ENCODE results near the gene URM1. TPM values are rescaled to one million over a fixed set of nuclear protein-coding genes. Genes with fewer than 3 reads are reported as not detected.
"Not testable (repeated sequence)": the region's sequence is repeated elsewhere in the genome, so short reads cannot be mapped to it uniquely, and the experiment has no call there.

The URM1 gene
- total RNA-seq, 1 donor from 2014 or later: 10.3 TPM

DNA sequence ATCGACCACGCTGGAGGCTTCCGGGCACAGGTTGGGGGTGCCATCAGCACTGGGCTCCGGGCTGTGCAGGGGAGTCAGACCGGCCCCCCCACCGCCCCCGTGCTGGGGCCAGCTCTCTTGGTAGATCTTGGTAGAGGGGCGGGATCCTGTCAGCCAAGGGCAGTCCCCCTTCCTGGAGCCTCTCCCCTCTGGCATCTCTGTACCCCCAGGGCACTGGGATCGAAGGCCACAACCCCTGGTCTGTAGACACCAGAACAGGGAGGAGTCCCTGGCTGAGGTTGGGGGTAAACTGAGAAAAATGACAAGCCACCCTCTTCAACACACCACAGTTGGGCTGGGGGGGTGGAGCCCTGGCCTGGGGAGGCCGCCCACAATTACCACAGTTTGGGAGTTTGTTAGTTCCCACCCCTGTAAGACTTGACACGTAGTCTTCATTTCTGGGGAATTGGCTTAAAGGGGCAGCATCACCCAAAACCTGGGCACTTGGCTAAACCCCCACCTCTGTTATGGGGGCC is 50.4 kb downstream of the URM1 start:
- Histone ChIP-seq H3K4me1 (no peaks in the 10 kb centered on the region), H3K4me2 (peak overlapping the region; percentile 97), H3K9ac (no peak overlapping the region), H2AFZ (replicated peaks) (no peak overlapping the region), H3K27me3 (peaks cover 81% of the 10 kb centered on the region), H3F3A (ENCODE audit: low read depth) (peaks cover 6% of the 10 kb centered on the region), H3K79me2 (ENCODE audit: low read depth) (no peaks in the 10 kb centered on the region), H4K20me1 (ENCODE audit: low read depth) (peaks cover 15% of the 10 kb centered on the region), H3K36me3 (no peaks in the 10 kb centered on the region), H3K27ac (no peak overlapping the region), H3K9me3 (ENCODE audit: low read depth) (no peaks in the 10 kb centered on the region), H3K4me3 (peak overlapping the region; percentile 93)
- Mint-ChIP-seq H3K27ac (no peak overlapping the region), H3K27me3 (ENCODE audit: insufficient read depth, low read depth) (peaks cover 19% of the 10 kb centered on the region), H3K4me3 (peak overlapping the region; percentile 87), H3K4me1 (peaks cover 15% of the 10 kb centered on the region), H3K36me3 (no peaks in the 10 kb centered on the region), H3K9me3 (no peaks in the 10 kb centered on the region)
- DNase-seq (ENCODE audit: low spot score): no peak
- TF ChIP-seq, protein P1, sequence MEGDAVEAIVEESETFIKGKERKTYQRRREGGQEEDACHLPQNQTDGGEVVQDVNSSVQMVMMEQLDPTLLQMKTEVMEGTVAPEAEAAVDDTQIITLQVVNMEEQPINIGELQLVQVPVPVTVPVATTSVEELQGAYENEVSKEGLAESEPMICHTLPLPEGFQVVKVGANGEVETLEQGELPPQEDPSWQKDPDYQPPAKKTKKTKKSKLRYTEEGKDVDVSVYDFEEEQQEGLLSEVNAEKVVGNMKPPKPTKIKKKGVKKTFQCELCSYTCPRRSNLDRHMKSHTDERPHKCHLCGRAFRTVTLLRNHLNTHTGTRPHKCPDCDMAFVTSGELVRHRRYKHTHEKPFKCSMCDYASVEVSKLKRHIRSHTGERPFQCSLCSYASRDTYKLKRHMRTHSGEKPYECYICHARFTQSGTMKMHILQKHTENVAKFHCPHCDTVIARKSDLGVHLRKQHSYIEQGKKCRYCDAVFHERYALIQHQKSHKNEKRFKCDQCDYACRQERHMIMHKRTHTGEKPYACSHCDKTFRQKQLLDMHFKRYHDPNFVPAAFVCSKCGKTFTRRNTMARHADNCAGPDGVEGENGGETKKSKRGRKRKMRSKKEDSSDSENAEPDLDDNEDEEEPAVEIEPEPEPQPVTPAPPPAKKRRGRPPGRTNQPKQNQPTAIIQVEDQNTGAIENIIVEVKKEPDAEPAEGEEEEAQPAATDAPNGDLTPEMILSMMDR (IDR thresholded peaks at IDR 0.05): no peak
- no peak for TF ChIP-seq EZH2 (IDR thresholded peaks at IDR 0.05)
- no peak for TF ChIP-seq EZH2phosphoT487 (IDR thresholded peaks at IDR 0.05)

DNA sequence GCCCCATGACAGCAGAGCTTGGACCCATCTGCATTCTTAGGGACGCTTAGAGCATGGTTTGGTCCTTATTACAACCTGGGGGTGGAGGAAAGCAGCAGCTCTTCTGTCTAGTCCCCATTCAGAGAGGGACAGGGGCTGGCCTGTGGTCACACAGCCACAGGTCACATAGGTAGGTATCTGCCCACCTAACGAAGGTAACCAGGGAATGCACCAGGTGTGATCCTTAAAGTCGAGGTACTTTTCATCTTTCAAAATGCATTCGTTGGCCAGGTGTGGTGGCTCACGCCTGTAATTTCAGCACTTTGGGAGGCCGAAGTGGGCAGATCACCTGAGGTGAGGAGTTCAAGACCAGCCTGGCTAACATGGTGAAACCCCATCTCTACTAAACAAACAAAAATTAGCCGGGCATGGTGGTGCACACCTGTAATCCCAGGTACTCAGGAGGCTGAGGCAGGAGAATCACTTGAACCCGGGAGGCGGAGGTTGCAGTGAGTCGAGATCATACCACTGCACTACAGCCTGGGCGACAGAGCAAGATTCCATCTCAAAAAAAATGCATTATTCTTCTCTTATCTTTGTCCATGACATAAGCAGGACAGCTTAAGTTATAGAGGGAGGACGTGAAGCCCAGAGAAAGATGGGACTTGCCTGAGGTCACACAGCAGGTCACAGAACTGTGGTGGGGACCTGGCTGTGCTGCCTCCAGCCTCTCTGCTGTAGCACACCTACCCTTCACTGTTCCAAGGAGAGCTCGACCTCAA is 51.0 kb downstream of the URM1 start:
- H3K36me3 ChIP-seq; H3K9ac ChIP-seq; H2AFZ ChIP-seq (replicated peaks); H3K9me3 ChIP-seq (ENCODE audit: low read depth); H3K27ac ChIP-seq; H3F3A ChIP-seq (ENCODE audit: low read depth); H3K27ac Mint-ChIP-seq; H3K36me3 Mint-ChIP-seq; H3K9me3 Mint-ChIP-seq; H3K4me3 ChIP-seq; H3K4me2 ChIP-seq; H3K4me1 ChIP-seq; H3K79me2 ChIP-seq (ENCODE audit: low read depth); DNase-seq (ENCODE audit: low spot score): not testable (repeated sequence)
- Mint-ChIP-seq H3K27me3 (ENCODE audit: insufficient read depth, low read depth) (peaks cover 18% of the 10 kb centered on the region), H3K4me3 (peak overlapping the region; percentile 70), H3K4me1 (peaks cover 13% of the 10 kb centered on the region)
- Histone ChIP-seq H4K20me1 (ENCODE audit: low read depth) (peaks cover 15% of the 10 kb centered on the region), H3K27me3 (peaks cover 74% of the 10 kb centered on the region)

DNA sequence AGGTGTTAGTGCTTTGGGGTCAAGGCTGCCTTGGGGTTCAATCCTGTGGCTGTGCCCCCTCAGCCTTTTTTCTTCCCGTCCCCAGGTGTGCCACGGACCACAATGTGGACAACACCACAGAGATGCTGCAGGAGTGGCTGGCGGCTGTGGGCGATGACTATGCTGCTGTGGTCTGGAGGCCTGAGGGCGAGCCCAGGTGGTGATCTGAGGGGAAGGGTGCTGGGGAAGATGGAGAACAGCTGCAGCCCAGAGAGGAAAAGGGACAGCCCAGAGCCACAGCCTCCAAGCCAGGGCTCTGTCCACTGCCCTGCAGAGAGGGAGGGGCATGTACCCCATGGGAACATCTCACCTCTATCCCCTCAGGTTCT is 51.6 kb downstream of the URM1 start:
- no peak overlapping the region for H3K9ac ChIP-seq
- no peak for DNase-seq (ENCODE audit: low spot score)
- peaks cover 69% of the 10 kb centered on the region for H3K27me3 ChIP-seq
- H3K27ac ChIP-seq: no peak overlapping the region
- H4K20me1 ChIP-seq (ENCODE audit: low read depth): peaks cover 10% of the 10 kb centered on the region
- peak overlapping the region; percentile 67 for H3K4me3 Mint-ChIP-seq
- H3K36me3 ChIP-seq: no peaks in the 10 kb centered on the region
- H3K9me3 Mint-ChIP-seq: no peaks in the 10 kb centered on the region
- no peak overlapping the region for H2AFZ ChIP-seq (replicated peaks)
- no peaks in the 10 kb centered on the region for H3K79me2 ChIP-seq (ENCODE audit: low read depth)
- H3K4me1 Mint-ChIP-seq: peaks cover 13% of the 10 kb centered on the region
- no peak overlapping the region for H3K4me2 ChIP-seq
- peaks cover 6% of the 10 kb centered on the region for H3F3A ChIP-seq (ENCODE audit: low read depth)
- H3K36me3 Mint-ChIP-seq: peaks cover 2% of the 10 kb centered on the region
- no peak overlapping the region for H3K4me3 ChIP-seq
- TF ChIP-seq, protein P1 (IDR thresholded peaks at IDR 0.05): no peak
- TF ChIP-seq EZH2 (IDR thresholded peaks at IDR 0.05) (no peak), EZH2phosphoT487 (IDR thresholded peaks at IDR 0.05) (no peak)
- H3K27me3 Mint-ChIP-seq (ENCODE audit: insufficient read depth, low read depth): peaks cover 15% of the 10 kb centered on the region
- H3K27ac Mint-ChIP-seq: no peak overlapping the region
- no peaks in the 10 kb centered on the region for H3K4me1 ChIP-seq
- no peaks in the 10 kb centered on the region for H3K9me3 ChIP-seq (ENCODE audit: low read depth)

DNA sequence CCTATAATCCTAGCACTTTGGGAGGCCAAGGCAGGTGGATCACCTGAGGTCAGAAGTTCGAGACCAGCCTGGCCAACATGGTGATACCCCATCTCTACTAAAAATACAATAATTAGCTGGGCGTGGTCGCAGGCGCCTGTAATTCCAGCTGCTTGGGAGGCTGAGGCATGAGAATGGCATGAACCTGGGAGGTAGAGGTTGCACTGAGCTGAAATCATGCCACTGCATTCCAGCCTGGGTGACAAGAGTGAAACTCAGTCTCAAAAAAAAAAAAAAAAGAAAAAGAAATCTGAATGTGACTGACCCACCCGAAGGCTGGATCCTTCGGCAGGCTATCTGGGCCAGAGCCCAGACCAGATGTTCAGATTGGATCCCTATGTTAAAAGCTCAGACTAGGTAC is 52.2 kb downstream of the URM1 start:
- not testable (repeated sequence) for H3F3A ChIP-seq (ENCODE audit: low read depth); H3K79me2 ChIP-seq (ENCODE audit: low read depth); H3K4me2 ChIP-seq; H3K4me3 ChIP-seq; H3K9ac ChIP-seq; H4K20me1 ChIP-seq (ENCODE audit: low read depth); H2AFZ ChIP-seq (replicated peaks); DNase-seq (ENCODE audit: low spot score); H3K9me3 ChIP-seq (ENCODE audit: low read depth); H3K4me1 ChIP-seq; H3K36me3 Mint-ChIP-seq; H3K27ac Mint-ChIP-seq; H3K4me3 Mint-ChIP-seq; H3K9me3 Mint-ChIP-seq; H3K27ac ChIP-seq; H3K36me3 ChIP-seq
- peaks cover 63% of the 10 kb centered on the region for H3K27me3 ChIP-seq
- Mint-ChIP-seq H3K27me3 (ENCODE audit: insufficient read depth, low read depth) (peaks cover 15% of the 10 kb centered on the region), H3K4me1 (peaks cover 13% of the 10 kb centered on the region)
